HTR-8/SVneo (cell line): ENCODE data around the gene SOX18.
A peak's percentile ranks its signal among the peaks of the same experiment; 100 is the strongest.

Experiments used
- DNase-seq: peaks from one replicate; pipeline ENCODE4 v3.0.0; 2011; ENCODE audit warnings: low spot score, mixed read lengths; ENCODE audit not compliant: insufficient read length
- FAIRE-seq: peaks from 2 replicates; lab custom pipeline; 2011; peaks lifted over from hg19 to GRCh38; lab: Jason Lieb, UNC

The SOX18 gene

DNA sequence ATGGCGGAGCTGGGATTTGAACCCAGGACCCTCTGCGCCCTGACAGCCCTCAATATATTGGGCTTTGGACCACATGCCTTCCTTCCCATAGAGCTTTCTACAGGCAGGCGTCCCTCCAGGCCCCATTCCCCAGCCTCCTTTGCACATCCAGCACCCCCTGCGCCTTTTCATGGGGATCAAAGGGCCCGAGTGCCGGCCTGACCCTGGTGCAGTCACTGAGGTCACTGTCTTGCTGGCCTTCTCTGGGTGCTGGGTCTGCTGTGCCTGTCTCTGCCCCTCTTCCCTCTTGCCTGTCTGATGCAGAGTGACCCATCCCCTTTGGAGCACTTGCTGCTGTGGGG, 32.2 kb upstream of the SOX18 start:
- FAIRE-seq (no peak), DNase-seq (no peak)

DNA sequence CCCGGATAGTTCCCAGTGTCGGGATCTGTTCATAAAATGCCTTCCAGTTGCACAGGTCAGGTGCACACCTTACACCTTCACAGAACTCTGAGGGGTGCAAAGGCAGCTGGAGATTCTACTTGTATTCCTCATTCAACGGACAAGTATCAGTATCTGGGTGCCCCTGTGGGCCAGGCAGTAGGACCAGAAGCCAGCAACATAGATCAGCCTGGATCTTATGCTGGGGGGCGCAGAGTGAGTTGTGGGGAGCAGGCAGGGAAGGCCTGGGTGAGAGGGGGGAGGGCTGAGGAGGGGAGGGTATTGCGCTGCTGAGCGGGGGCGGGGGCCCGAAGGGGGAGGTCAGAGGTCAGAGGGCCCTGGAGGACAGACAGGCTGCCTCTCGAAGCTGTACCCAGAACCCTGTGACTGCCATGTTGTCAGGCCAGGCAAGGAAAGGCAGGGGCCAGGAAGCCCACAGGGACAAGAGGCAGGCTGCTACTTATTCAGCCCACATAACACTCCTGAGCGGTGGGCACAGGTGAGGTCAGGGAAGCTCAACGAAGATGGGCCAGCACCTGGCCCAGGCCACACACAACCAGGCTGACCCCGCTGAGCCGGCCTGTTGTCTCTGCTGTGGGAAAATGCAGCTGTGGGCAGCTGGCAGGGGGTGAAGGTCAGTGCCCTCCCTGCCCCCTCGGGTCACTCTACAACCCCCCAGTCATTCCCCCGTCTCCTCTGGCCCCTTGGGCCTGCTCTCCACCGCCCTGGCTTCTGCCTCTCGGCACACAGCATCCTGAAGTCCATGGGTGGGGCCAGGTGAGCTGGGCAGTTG, 31.6 kb upstream of the SOX18 start:
- FAIRE-seq: no peak

DNA sequence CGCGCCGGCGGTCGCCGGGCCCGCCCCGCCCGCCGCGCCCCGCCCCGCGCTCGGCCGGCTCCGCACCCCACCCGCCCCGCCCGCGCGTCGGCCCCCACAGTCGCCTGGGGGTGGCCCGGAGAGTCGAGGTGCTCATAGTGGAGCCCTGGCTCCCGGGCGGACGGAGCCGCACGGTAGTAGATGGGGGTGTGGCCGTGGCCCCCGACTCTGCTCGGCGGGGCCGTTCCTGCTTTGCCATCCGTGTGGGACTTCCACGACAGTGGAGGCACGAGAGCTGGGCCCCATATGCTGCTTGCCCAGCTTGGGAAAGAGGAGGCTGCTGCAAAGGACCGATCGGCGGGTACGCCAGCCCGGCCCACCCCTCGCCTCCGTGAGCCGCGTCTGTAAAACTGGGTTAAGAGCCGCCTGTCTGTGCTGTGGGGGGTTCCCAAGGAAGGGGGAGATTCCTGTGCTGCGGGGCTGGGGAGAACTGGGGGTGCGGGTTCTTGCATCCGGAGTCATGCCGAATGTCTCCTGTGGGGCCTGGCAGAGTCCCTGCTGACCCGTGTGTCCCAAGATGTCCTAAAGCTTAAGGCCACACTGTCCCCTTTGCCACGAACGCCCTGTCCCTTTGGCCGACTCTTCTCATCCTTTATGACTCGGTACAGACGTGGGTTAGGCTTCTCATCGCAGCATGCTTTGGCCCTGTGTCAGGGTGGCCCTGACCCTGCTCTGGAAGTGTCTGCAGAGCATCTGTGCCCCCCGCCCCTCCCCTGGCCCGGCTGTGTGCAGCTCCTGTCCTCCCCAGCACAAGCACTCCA, 30.8 kb upstream of the SOX18 start, which contains the start of gene OPRL1:
Gene OPRL1, plus strand, starts transcription at position 70 of the 800 bp plus-strand sequence. CDS start 12,639 bp downstream, outside the sequence.
- DNase-seq: no peak
- FAIRE-seq: no peak

More for the DNA sequence above, 31.6 kb upstream of the SOX18 start:
- DNase-seq: no peak

DNA sequence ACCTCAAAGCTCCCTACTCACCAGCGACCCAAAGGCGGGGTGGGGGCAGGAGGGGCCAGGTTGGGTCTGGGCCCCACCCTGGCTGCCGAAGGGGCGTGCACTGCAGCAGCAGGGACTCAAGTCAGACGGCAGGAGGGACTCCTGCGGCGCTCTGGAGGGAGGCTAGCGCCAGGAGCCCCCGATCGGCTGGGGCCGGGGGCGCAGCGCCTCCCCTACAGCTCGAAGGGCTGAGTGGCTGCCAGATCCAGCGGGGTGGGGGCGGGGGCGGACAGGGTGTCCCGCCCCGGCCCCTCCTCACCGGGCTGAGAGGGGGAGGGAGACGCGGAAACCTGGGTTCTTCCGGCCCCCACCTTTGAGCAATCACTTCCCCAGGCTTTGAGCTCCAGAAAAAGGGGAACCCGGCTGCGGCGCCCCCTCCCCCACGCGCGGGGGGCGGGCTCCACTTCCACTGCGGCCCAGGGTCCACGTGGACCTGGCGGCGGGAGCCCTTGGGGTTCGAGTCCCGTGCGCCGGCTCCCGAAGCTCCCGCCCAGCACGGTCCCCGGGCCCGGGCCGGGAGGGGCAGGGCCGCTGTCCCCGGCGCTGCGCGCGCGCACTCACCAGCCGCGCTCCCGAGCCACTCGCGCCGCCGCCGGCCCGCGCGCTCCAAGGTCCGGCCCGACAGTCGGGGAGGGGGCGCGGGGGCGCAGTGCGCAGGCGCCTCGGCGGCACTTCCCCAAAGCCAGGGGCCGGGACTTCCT, 30.0 kb upstream of the SOX18 start, which contains the start of gene RGS19:
Gene RGS19, minus strand, starts transcription at position 246 of the 740 bp plus-strand sequence. CDS start 2,632 bp downstream, outside the sequence.
- DNase-seq (peak; percentile 96), FAIRE-seq (peak; percentile 99)

DNA sequence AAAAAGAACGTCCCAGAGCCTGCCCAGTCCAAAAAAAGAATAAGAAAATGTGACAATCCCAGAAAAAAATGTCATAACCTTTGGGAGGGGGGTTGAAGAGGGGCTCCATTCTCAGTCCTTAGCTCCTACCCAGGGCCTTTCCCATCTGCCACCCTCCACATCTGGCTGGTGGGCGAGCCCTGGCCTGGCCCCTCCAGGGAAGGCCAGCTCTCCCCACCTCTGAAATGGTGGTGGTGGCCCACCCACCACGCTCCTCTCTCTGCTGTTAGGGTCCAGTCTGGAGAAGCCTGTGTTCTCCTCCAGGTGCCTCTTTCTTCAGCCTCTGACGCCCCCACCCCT, 29.5 kb upstream of the SOX18 start:
- DNase-seq (no peak), FAIRE-seq (no peak)

DNA sequence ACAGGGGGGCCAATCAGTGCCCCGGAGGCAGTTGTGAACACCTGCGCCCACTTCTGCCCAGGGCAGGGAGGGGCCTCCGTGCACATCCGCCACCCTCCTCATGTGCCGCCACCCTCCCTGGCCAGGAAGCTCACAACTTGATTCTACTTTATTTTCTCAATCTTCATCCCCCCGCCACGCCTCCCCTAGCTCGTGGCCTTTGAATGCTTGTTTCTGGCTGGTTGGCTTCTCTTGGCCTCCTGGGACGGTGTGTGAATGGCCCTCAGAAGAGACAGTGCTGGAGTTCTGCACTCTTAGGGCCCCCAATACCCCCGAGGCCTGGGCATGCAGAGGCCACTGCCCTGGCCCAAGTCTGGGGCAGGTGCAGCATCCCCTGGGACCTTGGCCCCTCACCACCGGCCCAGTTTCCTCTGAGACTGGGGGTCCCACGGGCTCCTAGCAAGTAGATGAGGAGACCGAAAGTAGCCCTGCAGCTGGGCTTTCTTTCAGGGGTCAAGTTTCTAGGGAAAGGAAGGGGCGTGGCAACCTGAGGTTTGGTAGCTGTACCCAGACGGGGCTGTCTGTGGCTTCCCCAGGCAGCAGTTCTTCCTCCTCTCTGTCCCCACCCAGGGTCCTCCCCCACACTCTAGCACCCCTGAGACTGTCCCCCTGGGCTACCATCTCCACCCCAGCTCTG, 28.6 kb upstream of the SOX18 start:
- FAIRE-seq: peak; percentile 87
- DNase-seq: no peak

DNA sequence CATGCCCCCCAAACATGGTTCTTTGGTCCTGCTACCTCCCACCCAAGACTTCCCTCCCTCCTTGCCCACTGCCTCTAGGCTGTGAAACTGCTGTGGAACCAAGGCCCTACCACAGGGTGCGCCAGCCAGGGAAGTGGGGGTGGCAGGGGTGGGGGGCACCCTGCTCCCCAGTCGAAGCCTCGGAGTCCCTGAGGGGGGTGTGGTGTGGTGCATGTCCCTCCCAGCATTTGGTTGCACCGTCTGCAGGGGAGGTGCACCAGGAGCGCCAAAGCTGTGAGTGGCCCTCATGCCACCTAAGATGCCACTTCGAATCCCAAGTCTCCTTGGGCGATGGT, 28.1 kb upstream of the SOX18 start:
- DNase-seq: no peak
- FAIRE-seq: peak; percentile 23

DNA sequence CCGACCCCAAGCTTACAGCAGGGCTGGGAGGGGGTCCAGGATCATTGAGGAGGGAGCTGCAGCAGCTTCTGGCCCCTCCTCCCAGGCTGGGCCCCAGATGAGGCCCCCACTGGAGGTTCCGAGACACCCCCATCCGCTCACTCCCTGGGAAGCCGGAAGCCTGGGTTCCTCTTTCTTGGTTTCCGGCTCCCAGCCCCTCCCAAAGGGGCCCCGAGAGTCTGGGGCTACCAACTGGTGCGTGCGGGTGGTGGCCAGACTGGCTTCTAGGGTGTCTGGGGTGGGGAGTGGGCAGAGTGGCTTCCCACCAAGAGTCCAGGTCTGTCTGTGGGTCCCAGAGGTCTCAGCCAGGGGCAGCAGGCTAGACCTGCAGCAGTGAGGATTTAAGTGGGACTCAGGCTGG, 27.7 kb upstream of the SOX18 start:
- DNase-seq: no peak
- no peak for FAIRE-seq

DNA sequence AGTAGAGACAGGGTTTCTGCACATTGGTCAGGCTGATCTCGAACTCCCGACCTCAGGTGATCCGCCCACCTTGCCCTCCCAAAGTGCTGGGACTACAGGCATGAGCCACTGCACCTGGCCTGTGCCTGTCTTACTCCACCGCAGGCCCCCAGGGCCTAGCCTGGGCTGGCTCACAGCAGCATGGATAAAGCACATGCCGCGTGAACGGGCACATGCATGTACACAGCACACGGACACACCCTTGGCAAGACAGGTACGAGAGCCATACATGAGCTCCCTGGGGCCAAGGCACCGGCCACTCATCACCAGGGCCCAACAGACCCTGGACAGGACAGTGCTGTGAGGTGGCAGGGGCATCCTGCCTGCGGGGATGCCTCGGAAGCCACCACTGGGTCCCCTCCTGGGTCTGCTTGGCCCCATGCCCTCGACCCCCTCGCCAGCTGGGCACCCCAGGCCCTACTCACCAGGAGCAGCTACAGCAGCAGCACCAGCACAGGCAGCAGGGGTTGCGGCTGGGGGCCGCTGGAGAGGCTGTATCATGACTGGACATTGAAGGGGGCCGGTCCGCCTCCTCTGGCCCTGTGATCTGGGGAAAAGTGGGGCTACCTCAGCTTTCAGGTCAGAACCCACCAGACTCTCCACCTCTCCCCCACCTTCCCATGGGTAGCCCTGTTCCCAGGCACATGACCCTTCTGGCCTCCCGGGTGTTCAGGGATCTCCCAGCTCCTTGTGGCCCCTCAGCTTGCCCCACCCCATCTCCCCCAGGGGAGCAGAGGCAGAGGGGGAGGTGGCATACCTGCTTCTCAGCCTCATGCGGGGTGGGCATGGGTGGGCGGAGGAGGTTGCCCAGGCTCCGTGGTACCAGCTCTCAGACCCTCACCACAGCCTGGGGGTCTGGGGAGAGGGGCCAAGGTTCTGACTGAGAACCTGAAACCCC, 26.9 kb upstream of the SOX18 start:
- peak; percentile 77 for FAIRE-seq
- DNase-seq: no peak

DNA sequence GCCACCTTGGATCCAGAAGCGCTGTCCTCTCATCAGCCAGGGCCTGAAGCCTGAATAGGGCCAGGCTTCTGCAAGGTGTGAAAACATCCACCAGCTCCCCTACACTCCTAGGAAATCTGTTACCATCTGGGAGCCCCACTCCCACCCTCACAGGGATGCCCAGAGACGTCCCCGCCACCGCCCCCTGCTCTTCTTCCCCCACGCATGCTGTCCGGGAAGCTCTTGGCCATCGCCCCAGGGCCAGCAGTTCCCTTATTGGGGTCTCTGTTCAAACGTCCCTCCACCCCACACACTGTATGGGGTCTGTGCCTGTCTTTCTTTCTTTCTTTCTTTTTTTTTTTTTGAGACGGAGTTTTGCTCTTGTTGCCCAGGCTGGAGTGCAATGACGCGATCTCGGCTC, 26.1 kb upstream of the SOX18 start:
- no peak for DNase-seq

DNA sequence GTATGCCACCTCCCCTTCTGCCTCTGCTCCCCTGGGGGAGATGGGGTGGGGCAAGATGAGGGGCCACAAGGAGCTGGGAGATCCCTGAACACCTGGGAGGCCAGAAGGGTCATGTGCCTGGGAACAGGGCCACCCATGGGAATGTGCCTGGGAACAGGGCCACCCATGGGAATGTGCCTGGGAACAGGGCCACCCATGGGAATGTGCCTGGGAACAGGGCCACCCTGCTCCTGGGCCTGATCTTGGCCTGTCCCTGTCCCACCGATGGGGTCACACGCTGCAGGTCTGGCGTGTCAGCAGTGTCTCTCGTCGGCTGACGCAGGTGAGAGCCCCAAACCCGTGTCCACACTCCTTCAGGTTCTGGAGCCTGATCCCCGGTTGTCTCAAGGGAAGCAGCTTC, 25.5 kb upstream of the SOX18 start:
- peak; percentile 84 for FAIRE-seq
- no peak for DNase-seq

More for the DNA sequence above, 26.1 kb upstream of the SOX18 start:
- FAIRE-seq: no peak

DNA sequence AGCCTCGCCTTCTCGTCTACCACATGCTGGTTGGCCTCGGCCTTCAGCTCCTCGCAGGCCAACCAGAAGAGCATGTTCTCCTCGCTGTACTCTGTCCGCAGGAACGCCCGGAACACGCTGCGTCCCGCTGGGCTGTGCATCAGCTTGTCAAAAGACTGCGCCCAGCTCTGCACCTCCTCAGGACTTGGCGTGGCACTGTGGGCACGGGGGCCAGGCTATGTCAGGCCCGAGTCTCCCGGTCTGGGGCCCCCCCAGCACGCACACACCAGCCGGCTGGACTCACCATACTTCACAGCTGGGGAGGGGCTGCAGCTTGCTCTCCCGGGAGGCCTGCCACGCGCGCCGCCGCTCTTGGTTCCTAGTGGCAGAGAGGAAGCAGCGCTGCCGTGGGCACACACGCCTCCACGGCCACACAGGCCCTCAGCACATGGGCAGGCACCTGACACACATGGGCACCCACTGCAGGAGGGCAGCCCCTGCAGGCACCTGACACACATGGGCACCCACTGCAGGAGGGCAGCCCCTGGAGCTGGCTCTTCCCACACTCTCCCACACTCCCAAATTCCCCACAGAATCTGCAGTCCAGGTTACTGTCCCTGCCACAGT, 24.8 kb upstream of the SOX18 start:
- FAIRE-seq: peak; percentile 87
- DNase-seq: no peak

DNA sequence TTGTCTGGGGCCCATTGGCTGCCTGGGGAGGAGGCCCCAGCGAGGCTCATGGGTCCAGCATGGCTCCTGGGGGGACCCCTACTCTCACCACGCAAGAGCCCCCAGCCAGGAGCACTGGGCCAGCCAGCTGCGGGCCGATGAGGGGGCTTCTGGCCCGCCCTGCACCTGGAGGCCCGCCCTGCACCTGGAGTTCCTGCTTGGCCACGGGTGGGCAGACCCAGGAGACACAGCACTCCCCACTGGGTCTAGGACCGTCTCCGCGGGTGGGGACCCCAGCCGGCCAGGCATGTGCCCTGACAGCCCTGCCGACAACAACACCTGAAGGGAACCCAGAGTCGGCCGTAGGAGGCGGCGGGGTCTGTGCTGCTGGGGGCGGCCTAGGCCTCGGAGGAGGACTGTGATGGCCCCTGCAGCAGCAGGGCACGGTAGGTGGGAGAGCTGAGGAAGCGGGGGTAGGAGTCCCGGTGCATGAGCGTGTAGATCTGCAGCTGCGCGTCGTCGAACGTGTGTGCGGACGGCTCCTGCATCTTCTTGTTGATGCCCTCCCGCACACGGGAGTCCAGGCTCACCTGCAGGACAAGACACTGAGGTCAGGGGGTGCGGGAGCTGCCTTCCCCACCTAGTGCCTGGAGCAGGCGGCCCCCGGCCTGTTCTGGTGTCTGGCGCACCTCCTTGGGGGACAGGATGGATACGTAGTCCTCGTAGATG, 24.2 kb upstream of the SOX18 start:
- FAIRE-seq (peak; percentile 75), DNase-seq (no peak)

DNA sequence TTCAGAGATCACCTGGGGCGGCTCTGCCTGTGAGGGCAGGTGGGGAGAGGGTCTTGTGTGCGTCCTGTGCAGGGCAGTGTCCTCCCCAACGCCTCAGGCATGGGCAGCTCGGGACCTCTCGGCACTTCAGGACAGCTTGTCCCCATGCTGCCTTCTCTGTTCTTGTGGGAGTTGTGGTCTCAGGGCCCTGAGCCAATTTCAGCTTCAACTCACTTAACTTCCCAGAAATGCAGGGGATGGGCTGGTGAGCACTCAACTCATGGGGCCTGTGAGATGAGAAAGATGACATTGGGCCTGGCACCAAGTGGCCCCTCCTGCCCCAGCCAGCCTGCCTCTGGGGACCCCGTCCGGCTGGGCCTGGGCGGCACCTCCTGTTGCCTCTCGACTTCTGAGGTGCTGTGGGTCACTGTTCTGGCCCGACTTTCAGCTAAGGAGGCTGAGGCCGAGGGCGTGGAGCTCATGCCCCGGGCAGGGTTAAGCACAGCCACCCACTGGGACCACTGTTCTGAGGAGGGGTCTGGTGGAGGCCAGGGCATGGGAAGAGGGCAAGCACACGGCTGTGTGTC, 23.1 kb upstream of the SOX18 start:
- FAIRE-seq: no peak

DNA sequence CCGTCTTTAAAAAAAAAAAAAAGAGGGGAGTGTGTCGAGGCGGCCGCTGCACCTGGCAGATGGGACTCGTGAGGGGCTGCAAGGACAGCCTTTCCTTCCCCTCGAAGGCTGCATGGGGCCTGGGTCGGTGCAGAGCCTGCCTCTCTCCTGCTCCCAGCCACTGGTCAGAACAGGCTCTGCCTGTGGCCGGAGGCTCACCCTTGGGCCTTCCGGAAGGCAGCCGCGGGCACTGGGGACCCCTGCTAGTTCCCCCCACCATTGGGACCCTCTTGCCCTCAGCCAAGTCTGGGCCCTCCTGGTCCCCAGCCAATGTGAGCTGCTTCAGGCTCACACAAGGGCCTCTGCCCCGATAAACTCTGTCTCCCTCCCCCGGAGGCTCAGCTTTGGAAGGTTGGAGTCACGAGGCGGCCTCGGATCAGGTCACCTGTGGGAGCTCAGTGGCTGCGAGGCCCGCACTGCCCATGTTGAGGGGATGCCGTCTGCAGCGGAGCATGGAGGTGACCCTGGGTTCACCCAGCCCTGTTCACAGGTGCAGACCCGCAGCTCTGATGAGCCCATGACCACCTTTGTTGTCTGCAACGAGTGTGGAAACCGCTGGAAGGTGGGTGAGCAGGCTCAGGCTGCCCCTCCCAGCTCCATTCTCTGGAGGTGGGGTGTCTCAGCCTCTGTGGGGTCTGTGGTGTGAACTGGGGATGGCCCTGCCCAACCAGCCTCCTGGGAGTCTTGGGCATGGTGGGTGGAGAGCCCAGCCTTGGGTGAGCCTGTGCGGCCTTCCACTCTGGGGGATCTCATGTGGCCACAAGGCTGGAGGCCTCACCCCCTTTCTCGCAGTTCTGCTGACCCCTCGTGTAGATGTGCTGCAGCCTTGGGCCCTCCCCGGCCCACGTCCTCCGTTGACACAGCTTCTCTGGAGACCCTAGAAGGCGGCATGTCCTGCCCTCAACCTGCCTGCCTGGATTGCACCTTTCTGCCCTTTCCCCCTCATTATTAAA, 22.2 kb upstream of the SOX18 start:
- FAIRE-seq: peak; percentile 87
- DNase-seq: no peak

More for the DNA sequence above, 23.1 kb upstream of the SOX18 start:
- no peak for DNase-seq

DNA sequence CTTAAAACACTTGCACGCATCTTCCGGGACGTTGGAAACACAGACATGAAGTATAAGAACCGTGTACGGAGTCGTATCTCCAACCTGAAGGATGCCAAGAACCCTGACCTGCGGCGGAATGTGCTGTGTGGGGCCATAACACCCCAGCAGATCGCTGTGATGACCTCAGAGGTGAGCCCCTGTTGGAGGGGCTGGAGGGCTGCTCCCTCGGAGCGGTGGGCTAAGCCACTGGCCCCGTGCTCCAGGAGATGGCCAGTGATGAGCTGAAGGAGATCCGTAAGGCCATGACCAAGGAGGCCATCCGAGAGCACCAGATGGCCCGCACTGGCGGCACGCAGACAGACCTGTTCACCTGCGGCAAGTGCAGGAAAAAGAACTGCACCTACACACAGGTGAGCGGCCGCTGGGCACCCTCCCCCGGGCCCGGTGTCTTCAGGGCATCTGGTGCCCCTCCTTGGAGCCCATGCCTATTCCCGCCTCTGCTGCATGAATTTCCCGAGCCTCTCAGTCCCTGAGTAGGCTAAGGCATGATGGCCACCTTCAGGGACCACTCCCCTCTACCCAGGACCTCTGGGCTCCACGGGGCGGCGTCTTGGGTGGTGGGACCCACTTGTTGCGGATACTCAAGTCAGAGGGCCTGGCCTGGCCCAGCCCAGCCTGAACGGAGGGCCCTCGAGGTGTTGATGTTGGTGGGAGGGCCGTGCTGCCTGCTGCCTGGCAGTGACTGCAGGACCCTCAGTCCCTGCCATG, 21.0 kb upstream of the SOX18 start:
- no peak for DNase-seq
- FAIRE-seq: peak; percentile 48
